Measurements from ENCODE around the gene NPTX1.

NPTX1 gene

GRCh38 chr17:80468242-80468641 is 8.2 kb downstream of the NPTX1 start:
- no peaks in the 10 kb centered on the region for H3K4me1 ChIP-seq (ENCODE audit: low read depth, poor library complexity, severe bottlenecking)
- no peaks in the 10 kb centered on the region for H3K36me3 ChIP-seq (ENCODE audit: insufficient read depth)
- H4K20me1 ChIP-seq (ENCODE audit: insufficient read depth): no peaks in the 10 kb centered on the region
- no peak overlapping the region for H2AFZ ChIP-seq (ENCODE audit: low read depth)
- H3K27ac ChIP-seq: no peak overlapping the region
- H3K4me2 ChIP-seq: no peak overlapping the region
- peaks cover 100% of the 10 kb centered on the region for H3K27me3 ChIP-seq (ENCODE audit: insufficient read depth, low read depth)
- no peak overlapping the region for H3K4me3 ChIP-seq (IDR thresholded peaks at IDR 0.05; ENCODE audit: insufficient read depth, low read depth, low read length)
- no peak for TF ChIP-seq CTCF (conservative IDR thresholded peaks at IDR 0.05; ENCODE audit: low read depth, low read length)
- H3K9ac ChIP-seq: no peak overlapping the region
- no peaks in the 10 kb centered on the region for H3K79me2 ChIP-seq (ENCODE audit: insufficient read depth, low read depth)

- peaks cover 100% of the 10 kb centered on the region for H3K27me3 ChIP-seq (ENCODE audit: insufficient read depth, low read depth)
- no peak overlapping the region for H3K4me3 ChIP-seq (IDR thresholded peaks at IDR 0.05; ENCODE audit: insufficient read depth, low read depth, low read length)
- no peak overlapping the region for H3K9ac ChIP-seq
- no peak for TF ChIP-seq CTCF (conservative IDR thresholded peaks at IDR 0.05; ENCODE audit: low read depth, low read length)
- H3K79me2 ChIP-seq (ENCODE audit: insufficient read depth, low read depth): no peaks in the 10 kb centered on the region
- H3K4me2 ChIP-seq: no peak overlapping the region
- H3K36me3 ChIP-seq (ENCODE audit: insufficient read depth): no peaks in the 10 kb centered on the region
- no peaks in the 10 kb centered on the region for H3K4me1 ChIP-seq (ENCODE audit: low read depth, poor library complexity, severe bottlenecking)
- H3K27ac ChIP-seq: no peak overlapping the region
- no peak overlapping the region for H2AFZ ChIP-seq (ENCODE audit: low read depth)
- no peaks in the 10 kb centered on the region for H4K20me1 ChIP-seq (ENCODE audit: insufficient read depth)
Observed at GRCh38 chr17:80466188-80466705, 10.2 kb downstream of the NPTX1 start.

- Histone ChIP-seq H3K36me3 (ENCODE audit: insufficient read depth) (no peaks in the 10 kb centered on the region), H2AFZ (ENCODE audit: low read depth) (no peak overlapping the region), H3K27ac (no peak overlapping the region), H3K4me3 (IDR thresholded peaks at IDR 0.05; ENCODE audit: insufficient read depth, low read depth, low read length) (no peak overlapping the region), H3K27me3 (ENCODE audit: insufficient read depth, low read depth) (peaks cover 100% of the 10 kb centered on the region), H3K79me2 (ENCODE audit: insufficient read depth, low read depth) (no peaks in the 10 kb centered on the region), H3K9ac (no peak overlapping the region), H3K4me1 (ENCODE audit: low read depth, poor library complexity, severe bottlenecking) (no peaks in the 10 kb centered on the region), H3K4me2 (no peak overlapping the region), H4K20me1 (ENCODE audit: insufficient read depth) (no peaks in the 10 kb centered on the region)
- no peak for TF ChIP-seq CTCF (conservative IDR thresholded peaks at IDR 0.05; ENCODE audit: low read depth, low read length)
Observed at GRCh38 chr17:80465327-80465974, 11.0 kb downstream of the NPTX1 start.

GRCh38 chr17:80464486-80464885 is 11.9 kb downstream of the NPTX1 start:
- Histone ChIP-seq H3K4me2 (no peak overlapping the region), H3K79me2 (ENCODE audit: insufficient read depth, low read depth) (no peaks in the 10 kb centered on the region), H2AFZ (ENCODE audit: low read depth) (no peak overlapping the region), H3K4me3 (IDR thresholded peaks at IDR 0.05; ENCODE audit: insufficient read depth, low read depth, low read length) (no peak overlapping the region), H3K4me1 (ENCODE audit: low read depth, poor library complexity, severe bottlenecking) (no peaks in the 10 kb centered on the region), H3K27ac (no peak overlapping the region), H3K27me3 (ENCODE audit: insufficient read depth, low read depth) (peaks cover 100% of the 10 kb centered on the region), H3K36me3 (ENCODE audit: insufficient read depth) (no peaks in the 10 kb centered on the region), H3K9ac (no peak overlapping the region), H4K20me1 (ENCODE audit: insufficient read depth) (no peaks in the 10 kb centered on the region)
- no peak for TF ChIP-seq CTCF (conservative IDR thresholded peaks at IDR 0.05; ENCODE audit: low read depth, low read length)
